HuH-7.5 (cell line): ENCODE measurements around the gene CDX2.

Experiments
- DNase-seq: peaks from one replicate; pipeline ENCODE4 v3.0.0; 2011; ENCODE audit warnings: low spot score

CDX2 gene

DNA sequence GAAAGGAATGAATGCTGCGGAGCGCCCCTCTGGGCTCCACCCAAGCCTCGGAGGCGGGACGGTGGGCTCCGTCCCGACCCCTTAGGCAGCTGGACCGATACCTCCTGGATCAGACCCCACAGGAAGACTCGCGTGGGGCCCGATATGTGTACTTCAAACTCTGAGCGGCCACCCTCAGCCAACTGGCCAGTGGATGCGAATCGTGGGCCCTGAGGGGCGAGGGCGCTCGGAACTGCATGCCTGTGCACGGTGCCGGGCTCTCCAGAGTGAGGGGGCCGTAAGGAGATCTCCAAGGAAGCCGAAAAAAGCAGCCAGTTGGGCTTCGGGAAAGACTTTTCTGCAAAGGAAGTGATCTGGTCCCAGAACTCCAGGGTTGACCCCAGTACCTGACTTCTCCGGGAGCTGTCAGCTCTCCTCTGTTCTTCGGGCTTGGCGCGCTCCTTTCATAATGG is 40.7 kb downstream of the CDX2 start:
- no peak for DNase-seq

DNA sequence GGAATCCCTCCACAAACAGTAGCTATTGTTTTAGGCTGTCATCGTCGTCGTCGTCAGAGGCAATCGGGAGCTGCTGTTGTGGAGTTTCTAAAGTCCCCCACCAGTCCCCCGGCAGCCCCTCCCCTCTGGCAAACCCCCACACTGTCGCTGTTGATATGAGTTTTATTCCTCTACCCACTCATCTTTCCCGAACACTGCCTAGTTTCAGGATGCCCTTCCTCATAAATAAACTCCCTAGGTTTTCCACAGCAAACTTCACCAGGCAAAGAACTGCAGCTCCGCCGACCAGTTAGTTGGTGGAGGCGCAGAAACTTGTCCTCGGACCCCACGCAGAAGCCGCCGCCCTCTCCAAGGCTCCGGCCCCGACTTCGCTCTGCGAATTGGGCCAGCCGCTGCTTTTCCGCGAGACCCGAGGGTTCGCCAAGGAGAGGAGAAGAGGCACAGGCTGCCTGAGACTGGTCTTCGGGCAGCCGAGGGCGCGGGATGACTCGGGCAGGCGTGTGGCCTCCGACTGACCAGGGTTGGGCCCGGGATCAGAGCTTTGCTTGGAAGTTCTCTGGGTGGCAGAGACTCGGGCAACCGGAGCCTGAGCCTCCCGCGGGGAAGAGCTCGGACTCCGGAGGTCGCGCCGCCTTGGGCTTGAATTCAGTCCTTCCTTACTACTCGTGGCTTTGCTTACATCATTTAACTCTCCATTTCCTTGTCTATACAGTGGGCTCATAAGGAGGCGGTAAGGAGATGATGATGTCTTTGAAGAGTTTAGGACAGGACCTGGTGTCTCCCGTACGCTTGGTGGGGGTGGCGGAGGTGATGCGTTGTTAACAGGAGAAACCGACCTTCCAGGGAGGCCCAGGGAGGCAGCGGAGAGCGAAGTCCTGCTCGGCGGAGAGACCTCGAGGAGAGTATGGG is 41.4 kb downstream of the CDX2 start:
- DNase-seq = no peak

DNA sequence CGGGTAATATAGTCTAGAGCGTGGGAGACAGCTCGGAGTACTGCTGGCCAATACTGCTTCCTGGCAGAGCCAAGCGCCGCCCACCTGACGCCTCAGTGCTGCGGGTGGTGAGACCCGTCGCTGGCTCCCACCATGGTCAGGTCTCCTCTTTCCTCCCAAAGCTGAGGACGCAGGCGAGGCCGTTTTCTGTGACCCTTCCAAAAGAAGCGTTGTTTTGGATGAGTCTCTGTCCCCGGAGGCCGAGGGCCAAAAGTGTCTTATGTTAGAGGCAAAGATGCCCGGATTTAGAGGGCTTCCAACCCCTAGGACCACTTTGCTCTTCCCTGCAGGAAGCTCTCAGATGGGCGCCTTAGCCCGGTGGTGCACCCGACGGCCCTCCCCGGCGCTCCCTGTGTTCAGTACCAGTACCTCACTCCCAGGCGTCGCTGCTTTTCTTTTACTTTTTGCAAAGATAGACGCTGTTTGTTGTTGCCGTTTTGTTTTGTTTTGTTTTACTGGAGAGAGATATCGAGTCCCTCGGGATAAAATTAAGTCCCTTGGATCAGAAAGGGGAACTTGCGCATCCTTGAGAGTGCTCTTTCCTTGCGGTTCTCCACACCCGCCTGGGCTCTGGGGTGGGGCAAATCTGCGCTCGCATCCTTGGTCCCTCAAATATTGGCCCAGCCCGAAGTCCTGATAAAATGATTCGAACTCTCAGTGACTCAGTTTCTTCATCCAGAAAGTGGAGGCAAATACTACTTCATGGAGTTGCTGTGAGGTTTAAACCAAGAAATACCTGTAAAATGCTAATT is 42.3 kb downstream of the CDX2 start:
- DNase-seq = no peak

DNA sequence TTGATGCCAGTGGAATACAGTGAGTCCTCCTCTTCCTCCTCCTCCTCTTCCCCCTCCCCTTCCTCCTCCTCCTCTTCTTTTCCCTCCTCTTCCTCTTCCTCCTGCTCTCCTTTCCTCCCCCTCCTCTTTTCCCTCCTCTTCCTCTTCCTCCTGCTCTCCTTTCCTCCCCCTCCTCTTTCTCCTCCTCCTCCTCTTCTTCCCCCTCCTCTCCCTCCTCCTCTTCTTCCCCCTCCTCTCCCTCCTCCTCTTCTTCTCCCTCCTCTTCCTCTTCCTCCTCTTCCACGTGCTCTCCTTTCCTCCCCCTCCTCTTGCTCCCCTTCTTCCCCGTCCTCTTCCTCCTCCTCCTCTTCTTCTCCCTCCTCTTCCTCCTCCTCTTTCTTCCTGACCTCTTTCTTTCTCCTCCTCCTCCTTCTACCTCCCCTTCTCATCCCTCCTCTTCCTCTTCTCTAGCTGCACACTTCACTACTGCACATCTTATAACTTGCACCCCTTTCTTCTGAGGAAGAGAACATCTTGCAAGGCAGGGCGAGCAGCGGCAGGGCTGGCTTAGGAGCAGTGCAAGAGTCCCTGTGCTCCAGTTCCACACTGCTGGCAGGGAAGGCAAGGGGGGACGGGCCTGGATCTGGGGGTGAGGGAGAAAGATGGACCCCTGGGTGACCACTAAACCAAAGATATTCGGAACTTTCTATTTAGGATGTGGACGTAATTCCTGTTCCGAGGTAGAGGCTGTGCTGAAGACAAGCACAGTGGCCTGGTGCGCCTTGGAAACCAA is 43.7 kb downstream of the CDX2 start:
- no peak for DNase-seq

GRCh38 chr13:27924529-27925141 is 44.5 kb downstream of the CDX2 start:
- no peak for DNase-seq

GRCh38 chr13:27923794-27924528 is 45.2 kb downstream of the CDX2 start:
- DNase-seq = no peak

DNA sequence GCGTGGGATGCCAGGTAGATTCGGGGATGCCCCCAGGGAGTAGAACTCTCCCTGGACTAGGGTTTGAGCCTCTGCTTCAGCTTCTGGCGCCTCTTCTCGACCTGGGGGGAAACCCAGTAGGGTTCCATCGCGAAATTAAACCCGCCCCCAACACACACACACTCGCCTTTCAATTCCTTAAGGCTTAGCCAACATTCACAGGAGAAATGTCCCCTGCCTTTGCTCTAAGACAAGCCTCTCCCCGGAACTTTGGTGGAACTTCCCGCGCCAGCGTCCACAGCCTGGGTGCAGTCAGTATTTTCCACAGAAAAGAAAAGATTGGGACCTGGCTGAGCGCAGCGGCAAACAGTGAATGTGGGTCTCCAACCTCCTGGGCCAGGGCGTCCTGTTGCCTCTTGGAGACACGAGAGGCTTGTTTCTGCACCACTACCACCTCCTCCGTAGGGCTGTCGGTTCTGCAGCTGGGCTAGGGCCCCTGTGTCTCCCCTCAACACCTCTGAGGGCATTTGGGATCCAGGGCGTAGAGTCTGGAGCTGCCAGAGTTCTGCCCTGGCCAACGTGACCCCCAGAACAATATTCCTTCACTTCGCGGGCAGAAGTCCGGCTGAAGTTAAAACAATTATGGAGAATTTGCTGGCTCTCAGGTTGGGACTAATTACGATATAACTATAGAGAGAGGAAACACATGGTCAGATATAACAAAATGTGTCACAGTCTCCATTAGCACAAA is 46.1 kb downstream of the CDX2 start:
- DNase-seq = no peak

DNA sequence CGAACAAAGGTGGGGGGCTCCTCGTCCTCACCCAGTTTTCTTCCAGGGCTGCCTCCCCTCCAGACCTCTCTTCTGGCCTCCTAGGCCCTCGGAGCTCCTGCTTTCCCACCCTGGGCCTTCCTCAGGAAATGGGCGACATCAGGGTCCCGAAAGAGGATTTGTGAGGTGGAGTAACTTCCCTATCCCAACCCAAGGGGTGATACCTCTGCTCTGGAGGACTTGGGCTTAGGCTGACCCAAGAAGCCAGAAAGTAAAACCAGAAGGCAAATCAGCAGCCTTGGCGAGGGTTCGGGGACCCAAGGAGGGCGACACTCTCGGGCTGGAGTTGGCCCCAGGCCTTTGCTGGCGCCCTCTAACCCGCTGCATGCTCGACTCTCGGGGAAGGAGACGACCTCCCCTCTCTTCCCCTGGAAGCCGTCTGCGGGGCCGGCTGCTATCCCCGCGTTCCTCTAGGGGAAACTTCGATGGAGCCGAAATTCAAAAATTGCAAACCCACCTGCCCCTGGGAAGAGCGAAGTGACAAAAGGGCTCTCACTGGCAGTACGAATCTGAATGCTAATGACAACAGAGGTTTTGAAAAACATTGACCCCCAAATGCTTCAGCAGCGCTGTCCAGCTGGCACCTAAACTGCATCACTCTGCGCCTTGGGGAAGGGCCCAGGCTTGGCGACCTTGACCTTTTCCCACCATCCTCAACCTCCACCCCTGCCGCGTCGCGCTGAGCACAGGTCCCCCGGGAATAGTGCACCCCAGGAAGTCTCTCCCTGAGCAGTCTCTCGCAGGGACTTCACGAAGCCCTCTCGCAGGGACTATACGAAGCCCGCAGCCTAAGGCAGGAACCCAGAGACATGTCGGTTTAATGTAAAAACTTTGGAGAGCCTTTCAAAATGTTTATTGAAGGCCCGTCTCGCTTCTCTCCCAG is 46.9 kb downstream of the CDX2 start:
- no peak for DNase-seq

- peak; percentile 40 for DNase-seq
Observed at GRCh38 chr13:27921421-27921960, 47.6 kb downstream of the CDX2 start.

GRCh38 chr13:27920677-27921420 is 48.3 kb downstream of the CDX2 start:
- DNase-seq = peak; percentile 43

DNA sequence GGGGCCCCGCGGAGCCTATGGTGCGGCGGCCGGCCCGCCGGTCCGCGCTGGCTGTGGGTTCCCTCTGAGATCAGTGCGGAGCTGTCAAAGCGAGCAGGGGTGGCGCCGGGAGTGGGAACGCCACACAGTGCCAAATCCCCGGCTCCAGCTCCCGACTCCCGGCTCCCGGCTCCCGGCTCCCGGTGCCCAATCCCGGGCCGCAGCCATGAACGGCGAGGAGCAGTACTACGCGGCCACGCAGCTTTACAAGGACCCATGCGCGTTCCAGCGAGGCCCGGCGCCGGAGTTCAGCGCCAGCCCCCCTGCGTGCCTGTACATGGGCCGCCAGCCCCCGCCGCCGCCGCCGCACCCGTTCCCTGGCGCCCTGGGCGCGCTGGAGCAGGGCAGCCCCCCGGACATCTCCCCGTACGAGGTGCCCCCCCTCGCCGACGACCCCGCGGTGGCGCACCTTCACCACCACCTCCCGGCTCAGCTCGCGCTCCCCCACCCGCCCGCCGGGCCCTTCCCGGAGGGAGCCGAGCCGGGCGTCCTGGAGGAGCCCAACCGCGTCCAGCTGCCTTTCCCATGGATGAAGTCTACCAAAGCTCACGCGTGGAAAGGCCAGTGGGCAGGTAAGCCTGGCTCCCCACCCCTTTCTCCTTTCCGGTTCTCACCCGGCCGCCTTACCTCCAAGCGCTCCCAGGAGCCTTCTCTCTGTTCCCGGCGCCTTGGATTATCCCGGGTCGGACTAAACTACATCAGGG is 49.0 kb downstream of the CDX2 start, which contains the start of gene PDX1:
TSS of gene PDX1 (plus strand) at position 67 of the 743 bp plus-strand sequence. CDS start at position 206, 139 bp downstream.
- DNase-seq = peak; percentile 83

- DNase-seq = no peak
Observed at GRCh38 chr13:27919659-27919933, 49.5 kb downstream of the CDX2 start.

- DNase-seq = no peak
Observed at GRCh38 chr13:27918918-27919658, 50.0 kb downstream of the CDX2 start.

GRCh38 chr13:27918041-27918917 is 50.8 kb downstream of the CDX2 start:
- DNase-seq = peak; percentile 44

DNA sequence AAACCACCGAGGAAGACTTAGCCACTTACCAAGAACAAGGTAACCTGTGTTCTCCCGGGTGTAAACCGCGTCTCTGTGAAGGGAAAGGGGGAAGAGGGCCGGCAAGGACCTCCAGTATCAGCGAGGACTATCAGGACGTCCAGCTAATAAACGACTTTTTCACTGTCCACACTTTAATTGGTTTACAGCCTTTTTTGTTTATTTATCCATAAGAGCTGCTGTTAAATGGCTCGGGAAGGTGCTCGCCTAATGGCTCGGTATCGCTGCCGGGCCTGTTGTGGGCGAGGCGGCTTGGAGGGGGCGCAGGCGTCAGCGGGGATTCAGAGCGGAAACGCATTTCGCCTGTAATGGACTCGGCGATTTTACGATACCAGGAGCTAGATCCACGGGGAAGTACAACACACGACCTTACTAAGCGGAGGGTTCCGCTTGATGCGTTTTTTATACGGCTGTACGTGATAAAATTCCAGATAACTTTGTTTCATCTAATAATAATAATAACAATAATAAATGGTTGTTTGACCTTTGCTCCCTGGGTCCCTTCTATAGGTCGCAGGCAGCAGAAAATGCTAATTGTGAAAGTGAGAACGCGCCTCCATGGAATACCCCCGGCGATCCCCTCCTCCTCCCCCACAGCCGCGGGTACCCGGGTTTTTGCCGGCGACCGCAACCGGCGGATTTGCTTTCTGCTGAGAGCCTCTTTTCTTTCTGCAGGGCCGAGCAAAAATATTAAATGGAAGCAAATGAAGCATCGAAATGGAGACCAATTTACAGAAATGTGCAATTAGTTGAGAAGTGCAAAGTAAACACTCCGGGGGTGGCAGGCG is 51.8 kb downstream of the CDX2 start:
- DNase-seq = no peak
